Caco-2 (cell line): ENCODE data around the gene TMEM129. TPM values are rescaled to one million over a fixed set of nuclear protein-coding genes. Genes with fewer than 3 reads are reported as not detected.

Experiments used
- BruUV-seq: library from RNA; stranded (reverse); fragments of 400-500 nt; replicated peaks from 2 replicates; lab custom pipeline; 2021; lab: Mats Ljungman, UMichigan
- CTCF ChIA-PET: fragments of 300-600 bp; sonication (Branson Sonifier 250); formaldehyde crosslinking; loops from one replicate; lab custom pipeline; 2022; ENCODE audit warnings: antibody characterized with exemption; lab: Charles Lee
- POLR2A ChIA-PET: fragments of 300-600 bp; sonication (Branson Sonifier 250); formaldehyde crosslinking; loops from one replicate; lab custom pipeline; 2022; ENCODE audit warnings: antibody characterized with exemption; lab: Charles Lee
- DNase-seq, 2 experiments: peaks; one replicate each; pipeline versions ENCODE4 v3.0.0 to v3.0.0-alpha.2; 2020 to 2022
- H3K27me3 ChIP-seq: replicated peaks from 2 replicates; pipeline ENCODE4 v1.6.0; 2011; ENCODE audit warnings: low read length; ENCODE audit not compliant: control insufficient read depth, insufficient read depth
- H3K36me3 ChIP-seq: 2 replicates; pipeline ENCODE4 v1.5.1; 2011; ENCODE audit warnings: low read length; ENCODE audit not compliant: control insufficient read depth, insufficient read depth
- H3K4me1 ChIP-seq: fragments of 250-450 bp; sonication (Bioruptor Pico); 2 replicates; pipeline ENCODE4 v1.5.1; 2020; ENCODE audit warnings: mild to moderate bottlenecking
- H3K4me3 ChIP-seq: 2 replicates; pipeline ENCODE4 v1.5.1; 2011; ENCODE audit warnings: low read depth, mild to moderate bottlenecking, control low read depth, low read length
- H3K9me3 ChIP-seq: fragments of 250-450 bp; sonication (Bioruptor Pico); 2 replicates; pipeline ENCODE4 v1.5.1; 2020; ENCODE audit warnings: mild to moderate bottlenecking, moderate library complexity
- H3K27ac Mint-ChIP-seq: one replicate; pipeline ENCODE4 v1.8.0; 2022; ENCODE audit warnings: mixed read lengths; ENCODE audit not compliant: unreplicated experiment
- H3K27me3 Mint-ChIP-seq: one replicate; pipeline ENCODE4 v1.8.0; 2022; ENCODE audit warnings: mixed read lengths; ENCODE audit not compliant: insufficient read depth, unreplicated experiment
- H3K36me3 Mint-ChIP-seq: one replicate; pipeline ENCODE4 v1.8.0; 2022; ENCODE audit warnings: mild to moderate bottlenecking, mixed read lengths; ENCODE audit not compliant: insufficient read depth, unreplicated experiment
- H3K4me1 Mint-ChIP-seq: one replicate; pipeline ENCODE4 v1.8.0; 2022; ENCODE audit warnings: low read depth, mixed read lengths; ENCODE audit not compliant: unreplicated experiment
- H3K4me3 Mint-ChIP-seq: one replicate; pipeline ENCODE4 v1.8.0; 2022; ENCODE audit warnings: mild to moderate bottlenecking, moderate library complexity, mixed read lengths; ENCODE audit not compliant: unreplicated experiment
- H3K9me3 Mint-ChIP-seq: one replicate; pipeline ENCODE4 v1.8.0; 2022; ENCODE audit warnings: mixed read lengths; ENCODE audit not compliant: unreplicated experiment
- intact Hi-C: fragments of 100-400 bp; cut with micrococcal nuclease; formaldehyde crosslinking; loops from one replicate; pipeline ENCODE4 v1.10.0; 2022; ENCODE audit not compliant: unreplicated experiment
- total RNA-seq: library from RNA; stranded (reverse); gene quantifications from 2 replicates; pipeline ENCODE4 v1.2.3, GENCODE V29; 2022
- TF ChIP-seq, protein P1 (sequence below), 2 experiments: fragments of 200-600 bp in 1 of 2; IDR thresholded peaks; 1 replicate in 1 of 2; 2 replicates in 1 of 2; pipeline versions ENCODE4 v1.5.1 to v1.8.0; 2011 to 2022; ENCODE audit warnings: antibody characterized with exemption in 1 of 2, control low read depth in 1 of 2, inconsistent platforms in 1 of 2, low read depth in 1 of 2, low read length in 1 of 2, mild to moderate bottlenecking in 1 of 2, moderate library complexity in 1 of 2; ENCODE audit not compliant: insufficient read depth in 1 of 2, severe bottlenecking in 1 of 2, unreplicated experiment in 1 of 2

The TMEM129 gene
- total RNA-seq, 1 experiment from 2014 or later, result 39.0 TPM

DNA sequence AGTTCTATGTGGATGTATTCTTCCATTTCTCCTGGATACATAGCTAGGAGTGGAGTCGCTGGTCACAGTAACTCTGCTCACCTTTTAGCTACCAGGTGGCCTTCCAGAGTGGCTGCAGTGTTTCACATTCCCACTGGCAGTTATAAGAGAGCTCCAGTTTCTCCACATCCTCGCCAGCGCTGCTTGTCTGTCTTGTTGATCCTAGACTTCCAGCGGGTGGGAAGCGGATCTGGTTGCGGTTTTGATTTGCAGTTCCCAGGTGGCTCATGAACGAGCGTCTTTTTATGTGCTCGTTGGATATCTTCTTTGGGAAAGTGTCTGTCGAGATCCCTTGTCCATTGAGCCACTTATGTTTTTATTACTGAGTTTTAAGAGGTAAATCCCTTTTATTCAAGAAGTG is 11.8 kb upstream of the TMEM129 start:
- no peak overlapping the region for H3K4me3 ChIP-seq
- DNase-seq, result no peak
- H3K9me3 ChIP-seq, result peaks cover 11% of the 10 kb centered on the region
- Mint-ChIP-seq H3K4me3 (no peak overlapping the region), H3K27me3 (no peaks in the 10 kb centered on the region), H3K36me3 (peaks cover 88% of the 10 kb centered on the region), H3K4me1 (no peaks in the 10 kb centered on the region), H3K27ac (no peak overlapping the region), H3K9me3 (no peaks in the 10 kb centered on the region)
- TF ChIP-seq, protein P1, sequence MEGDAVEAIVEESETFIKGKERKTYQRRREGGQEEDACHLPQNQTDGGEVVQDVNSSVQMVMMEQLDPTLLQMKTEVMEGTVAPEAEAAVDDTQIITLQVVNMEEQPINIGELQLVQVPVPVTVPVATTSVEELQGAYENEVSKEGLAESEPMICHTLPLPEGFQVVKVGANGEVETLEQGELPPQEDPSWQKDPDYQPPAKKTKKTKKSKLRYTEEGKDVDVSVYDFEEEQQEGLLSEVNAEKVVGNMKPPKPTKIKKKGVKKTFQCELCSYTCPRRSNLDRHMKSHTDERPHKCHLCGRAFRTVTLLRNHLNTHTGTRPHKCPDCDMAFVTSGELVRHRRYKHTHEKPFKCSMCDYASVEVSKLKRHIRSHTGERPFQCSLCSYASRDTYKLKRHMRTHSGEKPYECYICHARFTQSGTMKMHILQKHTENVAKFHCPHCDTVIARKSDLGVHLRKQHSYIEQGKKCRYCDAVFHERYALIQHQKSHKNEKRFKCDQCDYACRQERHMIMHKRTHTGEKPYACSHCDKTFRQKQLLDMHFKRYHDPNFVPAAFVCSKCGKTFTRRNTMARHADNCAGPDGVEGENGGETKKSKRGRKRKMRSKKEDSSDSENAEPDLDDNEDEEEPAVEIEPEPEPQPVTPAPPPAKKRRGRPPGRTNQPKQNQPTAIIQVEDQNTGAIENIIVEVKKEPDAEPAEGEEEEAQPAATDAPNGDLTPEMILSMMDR (IDR thresholded peaks at IDR 0.05; ENCODE audit: insufficient read depth in 1 of 2, low read depth in 1 of 2, low read length in 1 of 2, severe bottlenecking in 1 of 2, unreplicated experiment in 1 of 2), result no peak
- intact Hi-C loops, result no loop called here
- H3K36me3 ChIP-seq, result peaks cover 13% of the 10 kb centered on the region
- ChIA-PET POLR2A (no interaction called here), CTCF (no interaction called here)
- H3K27me3 ChIP-seq, result no peaks in the 10 kb centered on the region
- no peaks in the 10 kb centered on the region for H3K4me1 ChIP-seq
- BruUV-seq, result no TSS peak

DNA sequence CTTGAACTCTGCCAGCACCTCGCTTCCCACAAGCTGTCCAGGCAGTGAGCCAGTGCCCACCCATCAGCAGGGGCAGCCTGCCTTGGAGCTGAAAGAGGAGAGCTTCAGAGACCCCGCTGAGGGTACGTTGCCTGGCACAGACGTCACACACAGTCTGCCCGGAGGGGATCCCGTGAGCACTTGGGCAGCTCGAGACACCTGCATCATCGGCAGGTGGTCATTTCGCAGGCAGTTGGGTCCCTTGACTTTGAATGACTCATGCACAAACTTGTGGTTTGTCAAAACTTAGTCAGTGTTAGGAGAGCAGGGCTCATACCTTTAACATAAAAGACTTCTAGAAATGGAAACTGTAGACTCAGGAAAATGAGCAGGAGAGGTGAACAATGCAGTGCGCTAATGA is 10.1 kb upstream of the TMEM129 start:
- H3K27me3 Mint-ChIP-seq, result no peaks in the 10 kb centered on the region
- no peaks in the 10 kb centered on the region for H3K4me1 ChIP-seq
- POLR2A ChIA-PET, result no interaction called here
- TF ChIP-seq, protein P1 (IDR thresholded peaks at IDR 0.05; ENCODE audit: insufficient read depth in 1 of 2, low read depth in 1 of 2, low read length in 1 of 2, severe bottlenecking in 1 of 2, unreplicated experiment in 1 of 2), result no peak
- no peak overlapping the region for H3K4me3 Mint-ChIP-seq
- CTCF ChIA-PET, result no interaction called here
- H3K4me1 Mint-ChIP-seq, result no peaks in the 10 kb centered on the region
- H3K4me3 ChIP-seq, result no peak overlapping the region
- no peak overlapping the region for H3K27ac Mint-ChIP-seq
- BruUV-seq, result no TSS peak
- no peaks in the 10 kb centered on the region; the same call in 1 of the 2 replicates for H3K9me3 ChIP-seq
- no peak for DNase-seq
- intact Hi-C loops, result no loop called here
- peaks cover 7% of the 10 kb centered on the region for H3K36me3 ChIP-seq
- peaks cover 83% of the 10 kb centered on the region for H3K36me3 Mint-ChIP-seq
- H3K9me3 Mint-ChIP-seq, result no peaks in the 10 kb centered on the region
- H3K27me3 ChIP-seq, result no peaks in the 10 kb centered on the region

DNA sequence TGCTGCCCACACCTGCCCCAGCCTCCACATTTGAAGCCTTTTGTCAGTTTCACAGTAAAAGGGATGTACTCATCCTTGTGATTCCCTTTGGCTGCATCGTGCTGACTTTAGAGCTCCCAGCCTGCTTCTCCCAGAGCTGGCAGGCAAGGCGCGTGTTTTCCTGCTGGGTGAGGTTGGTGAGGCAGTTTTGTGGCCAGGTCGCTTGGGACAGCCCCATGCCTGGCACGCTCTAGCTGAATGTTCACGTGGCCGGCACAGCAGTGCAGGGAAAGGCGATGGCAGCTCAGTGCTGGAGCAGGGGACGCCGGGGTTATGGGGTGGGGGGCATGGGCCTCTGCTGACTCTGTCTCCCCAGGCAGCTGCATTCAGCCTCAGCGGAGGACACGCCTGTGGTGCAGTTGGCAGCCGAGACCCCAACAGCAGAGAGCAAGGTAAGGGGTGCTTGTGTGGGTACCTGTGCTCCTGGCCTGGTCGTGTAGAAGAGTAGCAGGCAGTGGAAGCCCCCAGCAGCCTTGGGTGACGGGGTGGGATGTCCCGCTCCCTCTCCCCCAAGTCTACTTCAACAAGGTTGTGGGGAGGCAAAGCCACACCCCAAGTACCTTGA is 9.5 kb upstream of the TMEM129 start:
- no peaks in the 10 kb centered on the region for H3K9me3 ChIP-seq
- Mint-ChIP-seq H3K4me1 (no peaks in the 10 kb centered on the region), H3K9me3 (no peaks in the 10 kb centered on the region), H3K4me3 (no peak overlapping the region), H3K27ac (no peak overlapping the region), H3K27me3 (no peaks in the 10 kb centered on the region), H3K36me3 (peaks cover 82% of the 10 kb centered on the region)
- no peaks in the 10 kb centered on the region for H3K4me1 ChIP-seq
- peaks cover 7% of the 10 kb centered on the region for H3K36me3 ChIP-seq
- no TSS peak for BruUV-seq
- TF ChIP-seq, protein P1 (IDR thresholded peaks at IDR 0.05; ENCODE audit: insufficient read depth in 1 of 2, low read depth in 1 of 2, low read length in 1 of 2, severe bottlenecking in 1 of 2, unreplicated experiment in 1 of 2), result no peak
- ChIA-PET POLR2A (no interaction called here), CTCF (interaction anchor here (0.6 to 2.0 kb wide), 6 partner anchors 10 to 191 kb away, joined by 3 to 11 read pairs (median 5); partner anchors contain the start of gene TMEM129)
- H3K4me3 ChIP-seq, result no peak overlapping the region
- intact Hi-C loops, result no loop called here
- H3K27me3 ChIP-seq, result no peaks in the 10 kb centered on the region
- DNase-seq, result no peak
